Measurements from ENCODE around the gene KRT40. TPM values are rescaled to one million over a fixed set of nuclear protein-coding genes. Genes with fewer than 3 reads are reported as not detected.

The KRT40 gene
- total RNA-seq, 1 experiment from 2014 or later = not detected

- H3K9me2 ChIP-seq (ENCODE audit: insufficient read depth) = no peaks in the 10 kb centered on the region; the same call in 1 of the 2 replicates
- H2AFZ ChIP-seq (ENCODE audit: low read depth, low read length, poor library complexity, severe bottlenecking) = peak overlapping the region; percentile 77
- H3K4me1 ChIP-seq (ENCODE audit: control insufficient read depth in 1 of 2, insufficient read depth in 2 of 2, low read length in 2 of 2) = peaks cover 5 to 19% of the 10 kb centered on the region in 2 experiments; a peak in 3 of 4 replicates
- H3K27ac ChIP-seq (ENCODE audit: low read depth, low read length) = no peak overlapping the region
- ChIA-PET RAD21 (ENCODE audit: low non-redundant PET in 1 of 2, low total read pairs in 2 of 2, uncharacterized antibody in 2 of 2, unreplicated experiment in 2 of 2) (no interaction called here), POLR2A (no interaction called here), CTCF (no interaction called here)
- no peaks in the 10 kb centered on the region for H3K36me3 ChIP-seq (ENCODE audit: control insufficient read depth in 1 of 2, insufficient read depth in 2 of 2, low read length in 2 of 2)
- DNase-seq (ENCODE audit: low read depth, low spot score) (no peak), ATAC-seq (no peak)
- no peak overlapping the region for H3K9ac ChIP-seq (ENCODE audit: low read length)
- peaks cover 0 to 11% of the 10 kb centered on the region in 2 experiments; a peak in 1 of 4 replicates for H3K9me3 ChIP-seq (ENCODE audit: control insufficient read depth in 1 of 2, insufficient read depth in 1 of 2, low read depth in 1 of 2, low read length in 2 of 2)
- H4K20me1 ChIP-seq (ENCODE audit: insufficient read depth) = no peaks in the 10 kb centered on the region
- intact Hi-C loops (cut with micrococcal nuclease) = no loop called here
- no peaks in the 10 kb centered on the region for H3K27me3 ChIP-seq (ENCODE audit: insufficient read depth, low read length)
- no peak overlapping the region for H3K4me2 ChIP-seq (ENCODE audit: low read length)
- BruUV-seq (replicated peaks) = no TSS peak
- H3K4me3 ChIP-seq (replicated peaks in 1 of 2; ENCODE audit: low read depth in 1 of 2, low read length in 2 of 2) = no peak overlapping the region
- H3K79me2 ChIP-seq (ENCODE audit: insufficient read depth, low read length) = no peaks in the 10 kb centered on the region
- no peak for TF ChIP-seq CBX3 (IDR thresholded peaks at IDR 0.05; ENCODE audit: low read depth)
- no peak for TF ChIP-seq SP1 (IDR thresholded peaks at IDR 0.05; ENCODE audit: low read depth)
- TF ChIP-seq FOSL1 (IDR thresholded peaks at IDR 0.05; ENCODE audit: low read depth) = no peak
- TF ChIP-seq JUND (IDR thresholded peaks at IDR 0.05) = no peak
- TF ChIP-seq CTCF (IDR thresholded peaks at IDR 0.05 in 2 of 3, conservative IDR thresholded peaks at IDR 0.05 in 1 of 3; ENCODE audit: borderline replicate concordance in 1 of 3, insufficient read depth in 1 of 3, low read depth in 2 of 3, low read length in 2 of 3) = no peak
- no peak for TF ChIP-seq ELF1 (IDR thresholded peaks at IDR 0.05; ENCODE audit: borderline replicate concordance, low read depth)
- TF ChIP-seq EZH2phosphoT487 (IDR thresholded peaks at IDR 0.05; ENCODE audit: borderline replicate concordance) = no peak
Observed at GRCh38 chr17:40993084-40993483, 9.0 kb upstream of the KRT40 start.

GRCh38 chr17:40992666-40993065, 8.5 kb upstream of the KRT40 start:
- CTCF ChIA-PET = no interaction called here
- Histone ChIP-seq H2AFZ (ENCODE audit: low read depth, low read length, poor library complexity, severe bottlenecking) (peak overlapping the region; percentile 77), H3K9me3 (ENCODE audit: control insufficient read depth in 1 of 2, insufficient read depth in 1 of 2, low read depth in 1 of 2, low read length in 2 of 2) (peaks cover 0 to 11% of the 10 kb centered on the region in 2 experiments; a peak in 1 of 4 replicates), H3K27ac (ENCODE audit: low read depth, low read length) (no peak overlapping the region), H3K79me2 (ENCODE audit: insufficient read depth, low read length) (no peaks in the 10 kb centered on the region), H3K27me3 (ENCODE audit: insufficient read depth, low read length) (no peaks in the 10 kb centered on the region), H3K9me2 (ENCODE audit: insufficient read depth) (no peaks in the 10 kb centered on the region; the same call in 1 of the 2 replicates), H3K4me2 (ENCODE audit: low read length) (no peak overlapping the region), H3K36me3 (ENCODE audit: control insufficient read depth in 1 of 2, insufficient read depth in 2 of 2, low read length in 2 of 2) (no peaks in the 10 kb centered on the region), H3K4me3 (replicated peaks in 1 of 2; ENCODE audit: low read depth in 1 of 2, low read length in 2 of 2) (no peak overlapping the region), H4K20me1 (ENCODE audit: insufficient read depth) (no peaks in the 10 kb centered on the region), H3K4me1 (ENCODE audit: control insufficient read depth in 1 of 2, insufficient read depth in 2 of 2, low read length in 2 of 2) (peaks cover 5 to 18% of the 10 kb centered on the region in 2 experiments; a peak in 3 of 4 replicates), H3K9ac (ENCODE audit: low read length) (no peak overlapping the region)
- POLR2A ChIA-PET = no interaction called here
- ATAC-seq (no peak), DNase-seq (ENCODE audit: low read depth, low spot score) (no peak)
- intact Hi-C loops (cut with micrococcal nuclease) = no loop called here
- RAD21 ChIA-PET (ENCODE audit: low non-redundant PET in 1 of 2, low total read pairs in 2 of 2, uncharacterized antibody in 2 of 2, unreplicated experiment in 2 of 2) = no interaction called here
- no TSS peak for BruUV-seq (replicated peaks)
- TF ChIP-seq SIN3A (IDR thresholded peaks at IDR 0.05; ENCODE audit: low read depth) = no peak
- TF ChIP-seq, protein P1, sequence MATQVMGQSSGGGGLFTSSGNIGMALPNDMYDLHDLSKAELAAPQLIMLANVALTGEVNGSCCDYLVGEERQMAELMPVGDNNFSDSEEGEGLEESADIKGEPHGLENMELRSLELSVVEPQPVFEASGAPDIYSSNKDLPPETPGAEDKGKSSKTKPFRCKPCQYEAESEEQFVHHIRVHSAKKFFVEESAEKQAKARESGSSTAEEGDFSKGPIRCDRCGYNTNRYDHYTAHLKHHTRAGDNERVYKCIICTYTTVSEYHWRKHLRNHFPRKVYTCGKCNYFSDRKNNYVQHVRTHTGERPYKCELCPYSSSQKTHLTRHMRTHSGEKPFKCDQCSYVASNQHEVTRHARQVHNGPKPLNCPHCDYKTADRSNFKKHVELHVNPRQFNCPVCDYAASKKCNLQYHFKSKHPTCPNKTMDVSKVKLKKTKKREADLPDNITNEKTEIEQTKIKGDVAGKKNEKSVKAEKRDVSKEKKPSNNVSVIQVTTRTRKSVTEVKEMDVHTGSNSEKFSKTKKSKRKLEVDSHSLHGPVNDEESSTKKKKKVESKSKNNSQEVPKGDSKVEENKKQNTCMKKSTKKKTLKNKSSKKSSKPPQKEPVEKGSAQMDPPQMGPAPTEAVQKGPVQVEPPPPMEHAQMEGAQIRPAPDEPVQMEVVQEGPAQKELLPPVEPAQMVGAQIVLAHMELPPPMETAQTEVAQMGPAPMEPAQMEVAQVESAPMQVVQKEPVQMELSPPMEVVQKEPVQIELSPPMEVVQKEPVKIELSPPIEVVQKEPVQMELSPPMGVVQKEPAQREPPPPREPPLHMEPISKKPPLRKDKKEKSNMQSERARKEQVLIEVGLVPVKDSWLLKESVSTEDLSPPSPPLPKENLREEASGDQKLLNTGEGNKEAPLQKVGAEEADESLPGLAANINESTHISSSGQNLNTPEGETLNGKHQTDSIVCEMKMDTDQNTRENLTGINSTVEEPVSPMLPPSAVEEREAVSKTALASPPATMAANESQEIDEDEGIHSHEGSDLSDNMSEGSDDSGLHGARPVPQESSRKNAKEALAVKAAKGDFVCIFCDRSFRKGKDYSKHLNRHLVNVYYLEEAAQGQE (IDR thresholded peaks at IDR 0.05; ENCODE audit: low read depth) = no peak
- no peak for TF ChIP-seq ELF1 (IDR thresholded peaks at IDR 0.05; ENCODE audit: borderline replicate concordance, low read depth)
- TF ChIP-seq EZH2 (IDR thresholded peaks at IDR 0.05) = no peak
- TF ChIP-seq, protein P2, sequence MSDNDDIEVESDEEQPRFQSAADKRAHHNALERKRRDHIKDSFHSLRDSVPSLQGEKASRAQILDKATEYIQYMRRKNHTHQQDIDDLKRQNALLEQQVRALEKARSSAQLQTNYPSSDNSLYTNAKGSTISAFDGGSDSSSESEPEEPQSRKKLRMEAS (IDR thresholded peaks at IDR 0.05) = no peak
- TF ChIP-seq ZNF274 (IDR thresholded peaks at IDR 0.05; ENCODE audit: low read depth, low read length) = no peak
- TF ChIP-seq FOSL1 (IDR thresholded peaks at IDR 0.05; ENCODE audit: low read depth) = no peak
- no peak for TF ChIP-seq SP1 (IDR thresholded peaks at IDR 0.05; ENCODE audit: low read depth)
- no peak for TF ChIP-seq POLR2AphosphoS5 (IDR thresholded peaks at IDR 0.05; ENCODE audit: low read depth, low read length)
- no peak for TF ChIP-seq CEBPB (IDR thresholded peaks at IDR 0.05; ENCODE audit: low read depth)

All from HCT116 (cell line).